Ovary (tissue), 9 donors: ENCODE results near the gene CLEC11A. TPM values are rescaled to one million over a fixed set of nuclear protein-coding genes. Genes with fewer than 3 reads are reported as not detected.

Experiments
- DNase-seq, 5 donors: peaks; one replicate each; pipeline ENCODE4 v3.0.0-alpha.2; 2019 to 2020
- H3K27ac ChIP-seq, 2 donors: fragments of 200-600 bp; one replicate each; pipeline versions ENCODE4 v1.5.1 to v1.8.0; 2019 to 2022
- H3K27me3 ChIP-seq: fragments of 200-600 bp; one replicate; pipeline ENCODE4 v1.8.0; 2022
- H3K36me3 ChIP-seq: fragments of 200-600 bp; sonication (generic); one replicate; pipeline ENCODE4 v1.5.1; 2019
- H3K4me1 ChIP-seq: one replicate; pipeline ENCODE4 v1.8.1; 2013; ENCODE audit warnings: mild to moderate bottlenecking, moderate library complexity; ENCODE audit not compliant: insufficient read depth
- H3K4me3 ChIP-seq: fragments of 200-600 bp; sonication (generic); one replicate; pipeline ENCODE4 v1.5.1; 2017
- H3K9me3 ChIP-seq, 2 donors: fragments of 200-600 bp in 1 of 2; sonication (generic) in 1 of 2; one replicate each; pipeline versions ENCODE4 v1.5.1 to v1.8.1; 2013 to 2019; ENCODE audit warnings: mild to moderate bottlenecking in 1 of 2, moderate library complexity in 1 of 2
- EP300 ChIP-seq: sonication (generic); formaldehyde crosslinking; IDR thresholded peaks from one replicate; pipeline ENCODE4 v1.6.1; 2017; ENCODE audit warnings: antibody characterized with exemption
- POLR2A ChIP-seq: fragments of 450-650 bp; IDR thresholded peaks from one replicate; pipeline ENCODE4 v1.6.1; 2017; ENCODE audit warnings: antibody characterized with exemption, mild to moderate bottlenecking, moderate library complexity
- WGBS, 3 donors: extraction: QIAGEN DNeasy Blood & Tissue Kit in 1 of 3; methylation state at CpG; one replicate each; pipeline versions ENCODE4 v1.1.5 to v1.1.7; 2013 to 2017; 5-methylcytosine and 5-hydroxymethylcytosine counted together
- intact Hi-C, 4 donors: fragments of 100-400 bp; cut with DNase I; formaldehyde crosslinking; loops; one replicate each; pipeline versions ENCODE4 v1.11.0 to v1.15.1; 2022 to 2023
- polyA plus RNA-seq, 2 donors: library from polyadenylated mRNA; stranded (reverse); fragments of 200-250 nt in 1 of 2; fragments of 350-450 nt in 1 of 2; fragmentation: Illumina TruSeq in 1 of 2; extraction: RNeasy Lipid Tissue Mini Kit (QIAGEN cat#74804) in 1 of 2; gene quantifications; one replicate each; pipeline ENCODE4 v1.2.3, GENCODE V29; 2013 to 2014
- total RNA-seq, 7 donors: library from RNA; depleted of rRNA in 2 of 7; stranded (reverse); fragments of >200 nt in 2 of 7; fragmentation: NEBNext Ultra II Directional in 3 of 7; extraction: Animal tissue kit (Norgen Biotek cat#: 25700) in 3 of 7; gene quantifications; one replicate each; pipeline versions ENCODE4 v1.1.0 to v1.2.4, GENCODE V29; 2016 to 2023
- TF ChIP-seq, protein P1 (sequence below), 3 donors: fragments of 450-650 bp in 2 of 3; fragments of 200-600 bp in 1 of 3; IDR thresholded peaks; one replicate each; pipeline versions ENCODE4 v1.5.1 to v1.8.0; 2016 to 2022; ENCODE audit warnings: antibody characterized with exemption in 3 of 3, mild to moderate bottlenecking in 1 of 3
- donor health status: DM: no; HTN: no; CAD: no; lungs with moderate emphysema.
- donor health status: DM: no; HTN: no; CAD: no.
- donor health status: Bipolar disorder and iron deficiency.
- donor health status: DM: yes; HTN: yes; CAD: no.
- donor health status: DM: no; HTN: no; CAD: no.
- donor health status: DM: yes; HTN: yes; CAD: no.

CLEC11A gene
- total and polyA plus RNA-seq, 9 donors: 3.8 to 120 (median 27.9) TPM

DNA sequence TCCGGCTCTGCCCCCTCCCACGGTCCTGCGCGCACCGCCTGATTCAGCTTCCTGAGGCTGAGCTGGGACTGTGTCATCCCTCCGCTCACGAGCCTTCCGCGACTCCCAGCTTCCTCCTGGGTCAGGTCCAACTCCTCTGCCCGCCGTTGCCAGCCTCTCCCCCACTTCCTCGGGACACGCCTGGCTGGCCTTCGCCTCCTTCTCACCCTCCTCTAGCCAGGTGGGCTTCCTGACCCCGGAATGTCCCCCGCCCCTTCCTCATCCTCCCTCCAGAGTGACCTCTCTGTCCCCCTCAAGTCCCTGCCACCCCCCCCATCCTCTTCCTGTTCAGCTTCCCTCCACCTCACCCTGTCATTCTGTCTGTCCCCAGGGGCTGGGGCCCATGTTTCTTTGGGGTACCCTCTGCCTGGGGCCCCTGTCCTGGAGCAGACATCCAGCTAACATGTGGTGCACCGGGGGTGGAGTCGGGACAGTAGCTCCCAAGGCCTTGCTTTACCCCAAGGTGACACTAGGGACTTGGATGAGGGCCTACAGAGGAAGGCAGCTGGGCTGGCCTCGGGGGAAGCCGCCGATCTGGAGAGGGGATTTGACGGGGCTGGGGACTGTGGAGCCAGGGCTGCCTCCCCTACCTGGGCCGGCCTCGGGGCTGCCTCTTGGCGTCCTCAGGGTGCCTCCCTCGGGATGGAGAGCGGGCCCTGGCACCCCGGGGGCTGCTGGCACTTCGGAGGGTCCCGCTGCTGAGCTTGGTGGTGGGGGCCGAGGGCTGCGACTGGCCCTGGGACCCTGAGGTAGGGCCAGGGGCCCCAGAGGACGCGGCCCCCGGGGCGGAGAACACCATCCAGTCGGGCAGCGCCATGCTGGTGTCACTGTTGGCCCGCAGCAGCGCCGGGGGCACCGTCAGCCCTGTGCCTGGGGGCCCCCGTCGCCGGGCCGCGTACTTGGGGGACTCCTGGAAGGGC is 20.0 kb upstream of the CLEC11A start:
- no peaks in the 10 kb centered on the region for H3K9me3 ChIP-seq
- intact Hi-C loops: no loop called here
- TF ChIP-seq POLR2A: no peak
- WGBS, 3 donors: 50 to 62% (median 58%) methylated on average over 23 to 47 of the region's 47 CpGs
- no peaks in the 10 kb centered on the region for H3K36me3 ChIP-seq
- no peak overlapping the region for H3K4me3 ChIP-seq
- DNase-seq: no peak
- no peaks in the 10 kb centered on the region for H3K4me1 ChIP-seq
- no peaks in the 10 kb centered on the region for H3K27me3 ChIP-seq
- no peak overlapping the region for H3K27ac ChIP-seq

DNA sequence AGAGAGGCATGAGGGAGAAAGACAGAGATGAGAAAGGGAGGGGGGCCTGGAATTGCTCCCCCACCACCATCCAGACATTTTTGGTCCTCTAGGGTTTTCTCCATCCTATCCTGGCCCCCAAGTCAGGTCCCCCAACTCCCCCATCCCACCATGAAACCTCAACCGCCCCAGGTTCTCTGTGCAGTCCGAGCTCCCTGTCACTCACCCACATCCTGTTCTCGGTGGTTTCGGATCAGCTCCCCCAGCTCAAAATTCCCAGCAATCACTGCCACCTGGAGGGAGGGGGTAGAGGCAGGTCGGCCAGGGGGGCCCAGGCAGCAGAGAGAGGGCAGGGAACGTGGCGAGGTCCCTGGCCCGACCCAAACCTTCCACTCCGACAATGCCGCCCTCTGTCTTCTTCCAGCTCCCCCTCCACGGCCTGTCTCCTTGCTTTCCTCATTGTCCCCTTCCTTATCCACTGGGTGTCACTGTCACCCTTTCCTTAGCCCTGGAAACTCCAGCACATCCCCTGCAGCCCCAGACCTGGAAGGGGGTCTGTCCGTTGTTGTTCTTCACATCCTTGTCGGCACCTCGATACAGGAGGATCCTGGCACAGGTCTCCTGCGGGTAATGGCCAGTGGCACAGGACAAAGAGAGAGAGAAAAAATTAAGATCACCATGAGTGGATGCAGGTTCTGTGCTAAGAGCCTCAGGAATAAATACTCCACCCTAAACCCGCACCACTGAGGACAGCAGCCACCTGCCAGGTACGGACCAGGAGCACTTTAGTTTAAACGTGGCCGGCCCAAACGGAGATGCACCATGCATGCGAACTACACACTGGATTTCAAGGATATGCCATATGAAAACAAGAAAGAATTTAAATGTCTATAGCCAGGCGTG is 19.0 kb upstream of the CLEC11A start:
- intact Hi-C loops: no loop called here
- WGBS, 3 donors: 63 to 68% (median 64%) methylated on average over 22 of the region's 22 CpGs
- Histone ChIP-seq H3K27ac (no peak overlapping the region), H3K9me3 (no peaks in the 10 kb centered on the region), H3K4me3 (no peak overlapping the region), H3K27me3 (no peaks in the 10 kb centered on the region), H3K36me3 (no peaks in the 10 kb centered on the region), H3K4me1 (no peaks in the 10 kb centered on the region)
- TF ChIP-seq POLR2A (no peak), EP300 (no peak)
- TF ChIP-seq, protein P1, sequence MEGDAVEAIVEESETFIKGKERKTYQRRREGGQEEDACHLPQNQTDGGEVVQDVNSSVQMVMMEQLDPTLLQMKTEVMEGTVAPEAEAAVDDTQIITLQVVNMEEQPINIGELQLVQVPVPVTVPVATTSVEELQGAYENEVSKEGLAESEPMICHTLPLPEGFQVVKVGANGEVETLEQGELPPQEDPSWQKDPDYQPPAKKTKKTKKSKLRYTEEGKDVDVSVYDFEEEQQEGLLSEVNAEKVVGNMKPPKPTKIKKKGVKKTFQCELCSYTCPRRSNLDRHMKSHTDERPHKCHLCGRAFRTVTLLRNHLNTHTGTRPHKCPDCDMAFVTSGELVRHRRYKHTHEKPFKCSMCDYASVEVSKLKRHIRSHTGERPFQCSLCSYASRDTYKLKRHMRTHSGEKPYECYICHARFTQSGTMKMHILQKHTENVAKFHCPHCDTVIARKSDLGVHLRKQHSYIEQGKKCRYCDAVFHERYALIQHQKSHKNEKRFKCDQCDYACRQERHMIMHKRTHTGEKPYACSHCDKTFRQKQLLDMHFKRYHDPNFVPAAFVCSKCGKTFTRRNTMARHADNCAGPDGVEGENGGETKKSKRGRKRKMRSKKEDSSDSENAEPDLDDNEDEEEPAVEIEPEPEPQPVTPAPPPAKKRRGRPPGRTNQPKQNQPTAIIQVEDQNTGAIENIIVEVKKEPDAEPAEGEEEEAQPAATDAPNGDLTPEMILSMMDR (IDR thresholded peaks at IDR 0.05): no peak
- DNase-seq: no peak

DNA sequence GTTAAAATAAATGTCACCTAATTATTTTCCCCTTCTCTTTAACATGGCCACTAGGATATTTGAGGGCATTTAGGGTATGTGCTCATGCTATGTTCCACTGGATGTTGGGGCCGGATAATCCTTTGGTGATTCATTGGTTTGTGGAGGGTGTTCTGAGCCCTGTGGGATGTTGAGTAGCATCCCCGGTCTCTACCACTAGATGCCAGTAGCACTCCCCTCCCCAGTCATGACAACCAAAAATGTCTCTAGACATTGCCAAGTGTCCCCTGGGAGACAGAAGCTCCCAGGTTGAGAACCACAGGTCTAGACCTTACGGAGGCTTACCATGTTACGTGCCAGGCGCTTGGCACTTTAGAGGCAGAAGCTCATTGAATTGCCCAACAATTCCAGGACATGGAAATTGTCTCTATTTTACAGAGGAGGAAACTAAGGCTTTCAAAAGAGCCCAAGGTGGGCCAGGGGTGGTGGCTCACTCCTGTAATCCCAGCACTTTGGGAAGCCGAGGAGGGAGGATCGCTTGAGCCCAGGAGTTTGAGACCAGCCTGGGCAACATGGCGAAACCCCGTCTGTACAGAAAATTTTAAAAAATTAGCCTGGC is 17.6 kb upstream of the CLEC11A start:
- no peaks in the 10 kb centered on the region for H3K36me3 ChIP-seq
- H3K27me3 ChIP-seq: no peaks in the 10 kb centered on the region
- H3K27ac ChIP-seq: no peak overlapping the region
- no peak for DNase-seq
- no peak overlapping the region for H3K4me3 ChIP-seq
- intact Hi-C loops: no loop called here
- no peaks in the 10 kb centered on the region for H3K9me3 ChIP-seq
- 38 to 44% (median 44%) methylated on average over 9 of the region's 9 CpGs for WGBS, 3 donors
- TF ChIP-seq POLR2A (no peak), EP300 (no peak)
- TF ChIP-seq, protein P1 (IDR thresholded peaks at IDR 0.05): peak in 1 of 3 donors; percentile 31
- no peaks in the 10 kb centered on the region for H3K4me1 ChIP-seq

DNA sequence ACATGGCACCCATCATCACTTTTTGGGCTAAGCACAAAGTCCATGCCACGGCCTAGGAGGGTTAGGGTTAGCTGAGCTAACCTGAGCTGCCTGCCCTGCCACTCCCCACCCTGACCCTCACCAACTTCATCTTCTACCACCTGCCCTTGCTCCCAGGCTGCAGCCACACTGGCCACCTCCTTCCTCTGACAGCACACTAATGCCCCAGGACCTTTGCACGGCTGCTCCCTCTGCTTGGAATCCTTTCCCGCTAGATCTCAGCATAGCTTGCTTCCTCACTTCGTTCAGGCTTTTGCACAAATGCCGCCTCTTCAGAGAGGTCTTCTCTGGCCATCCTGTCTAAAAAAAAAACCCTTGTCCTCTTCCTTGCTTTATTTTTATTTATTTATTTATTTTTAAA is 16.8 kb upstream of the CLEC11A start:
- Histone ChIP-seq H3K27ac (no peak overlapping the region), H3K4me1 (no peaks in the 10 kb centered on the region), H3K9me3 (no peaks in the 10 kb centered on the region), H3K27me3 (no peaks in the 10 kb centered on the region), H3K4me3 (no peak overlapping the region), H3K36me3 (no peaks in the 10 kb centered on the region)
- intact Hi-C loops: no loop called here
- WGBS, 3 donors: 68 to 78% (median 70%) methylated on average over 5 of the region's 5 CpGs
- no peak for DNase-seq
- TF ChIP-seq, protein P1 (IDR thresholded peaks at IDR 0.05): no peak
- TF ChIP-seq EP300 (no peak), POLR2A (no peak)
